WTC11 (cell line): ENCODE data around the gene TMEM117. TPM values are rescaled to one million over a fixed set of nuclear protein-coding genes. Genes with fewer than 3 reads are reported as not detected.

Experiments
- ATAC-seq: fragments of 200-7000 bp; cut with Tn5 transposase; 2 replicates; pipeline ENCODE4 v1.10.0; 2021; ENCODE audit warnings: mild to moderate bottlenecking, moderate library complexity
- CTCF ChIA-PET: fragments of 300-600 bp; sonication (Branson Sonifier 250); formaldehyde crosslinking; loops from one replicate; lab custom pipeline; 2021; ENCODE audit warnings: antibody characterized with exemption; lab: Charles Lee
- POLR2A ChIA-PET: fragments of 350-600 bp; sonication (Branson Sonifier 250); formaldehyde crosslinking; loops from one replicate; lab custom pipeline; 2021; ENCODE audit warnings: antibody characterized with exemption; lab: Charles Lee
- DNase-seq: peaks from one replicate; pipeline ENCODE4 v3.0.0; 2021; ENCODE audit warnings: low spot score
- H3K27ac Mint-ChIP-seq: 2 replicates; pipeline ENCODE4 v1.8.0; 2021; ENCODE audit warnings: mixed read lengths
- H3K27me3 Mint-ChIP-seq: 2 replicates; pipeline ENCODE4 v1.8.0; 2021; ENCODE audit warnings: low read depth, mild to moderate bottlenecking, moderate library complexity, mixed read lengths
- H3K36me3 Mint-ChIP-seq: 2 replicates; pipeline ENCODE4 v1.8.0; 2021; ENCODE audit warnings: mixed read lengths
- H3K4me1 Mint-ChIP-seq: 2 replicates; pipeline ENCODE4 v1.8.0; 2022; ENCODE audit warnings: mixed read lengths
- H3K4me3 Mint-ChIP-seq: 2 replicates; pipeline ENCODE4 v1.8.0; 2021; ENCODE audit warnings: mild to moderate bottlenecking, moderate library complexity, mixed read lengths
- H3K9me3 Mint-ChIP-seq: 2 replicates; pipeline ENCODE4 v1.8.0; 2021; ENCODE audit warnings: mixed read lengths
- CREB1 ChIP-seq: sonication (generic); formaldehyde crosslinking; IDR thresholded peaks from 2 replicates; pipeline ENCODE4 v1.8.0; 2023; ENCODE audit warnings: mild to moderate bottlenecking, missing genetic modification reagents
- ELF4 ChIP-seq: sonication (generic); formaldehyde crosslinking; IDR thresholded peaks from 2 replicates; pipeline ENCODE4 v1.8.1; 2022; ENCODE audit warnings: low read depth, mild to moderate bottlenecking, moderate library complexity, missing genetic modification reagents
- FOXP1 ChIP-seq: sonication (generic); formaldehyde crosslinking; IDR thresholded peaks from 2 replicates; pipeline ENCODE4 v1.8.0; 2022; ENCODE audit warnings: missing genetic modification reagents, mild to moderate bottlenecking, moderate library complexity, borderline replicate concordance
- FOXP4 ChIP-seq: sonication (generic); formaldehyde crosslinking; IDR thresholded peaks from 2 replicates; pipeline ENCODE4 v1.8.0; 2022; ENCODE audit warnings: mild to moderate bottlenecking, missing genetic modification reagents
- GRHL2 ChIP-seq: fragments of 250-450 bp; sonication (Bioruptor Pico); IDR thresholded peaks from 2 replicates; pipeline ENCODE4 v1.8.0; 2022; ENCODE audit warnings: mild to moderate bottlenecking, moderate library complexity; ENCODE audit not compliant: insufficient replicate concordance, severe bottlenecking
- IRF2 ChIP-seq: sonication (generic); formaldehyde crosslinking; IDR thresholded peaks from 2 replicates; pipeline ENCODE4 v1.8.0; 2022; ENCODE audit warnings: low read depth, missing genetic modification reagents, borderline replicate concordance
- JAZF1 ChIP-seq: fragments of 250-450 bp; sonication (Bioruptor Pico); IDR thresholded peaks from 2 replicates; pipeline ENCODE4 v1.9.0; 2021; ENCODE audit warnings: moderate library complexity, mild to moderate bottlenecking, inconsistent platforms
- MYBL2 ChIP-seq: sonication (generic); formaldehyde crosslinking; IDR thresholded peaks from 2 replicates; pipeline ENCODE4 v1.8.1; 2023; ENCODE audit warnings: mild to moderate bottlenecking, moderate library complexity, missing genetic modification reagents
- NFATC4 ChIP-seq: fragments of 250-450 bp; sonication (Bioruptor Pico); IDR thresholded peaks from 2 replicates; pipeline ENCODE4 v1.9.0; 2021; ENCODE audit warnings: mild to moderate bottlenecking
- SP1 ChIP-seq: sonication (generic); formaldehyde crosslinking; conservative IDR thresholded peaks from 2 replicates; pipeline ENCODE4 v1.8.1; 2022; ENCODE audit warnings: missing genetic modification reagents
- STAT6 ChIP-seq: sonication (generic); formaldehyde crosslinking; conservative IDR thresholded peaks from 2 replicates; pipeline ENCODE4 v1.8.1; 2023; ENCODE audit warnings: mild to moderate bottlenecking, low read depth, missing genetic modification reagents, moderate library complexity
- TEAD1 ChIP-seq: sonication (generic); formaldehyde crosslinking; IDR thresholded peaks from 2 replicates; pipeline ENCODE4 v1.8.0; 2022; ENCODE audit warnings: mild to moderate bottlenecking, missing genetic modification reagents
- TP53 ChIP-seq: sonication (generic); formaldehyde crosslinking; IDR thresholded peaks from 2 replicates; pipeline ENCODE4 v1.8.1; 2023; ENCODE audit warnings: mild to moderate bottlenecking, missing genetic modification reagents
- USF1 ChIP-seq: sonication (generic); formaldehyde crosslinking; IDR thresholded peaks from 2 replicates; pipeline ENCODE4 v1.8.0; 2022; ENCODE audit warnings: mild to moderate bottlenecking, missing genetic modification reagents
- ZNF138 ChIP-seq: sonication (generic); formaldehyde crosslinking; conservative IDR thresholded peaks from 2 replicates; pipeline ENCODE4 v1.8.1; 2022; ENCODE audit warnings: mild to moderate bottlenecking, moderate library complexity, missing genetic modification reagents
- ZNF219 ChIP-seq: sonication (generic); formaldehyde crosslinking; IDR thresholded peaks from 2 replicates; pipeline ENCODE4 v1.8.0; 2023; ENCODE audit warnings: missing genetic modification reagents, mild to moderate bottlenecking, borderline replicate concordance
- ZNF317 ChIP-seq: sonication (generic); formaldehyde crosslinking; IDR thresholded peaks from 2 replicates; pipeline ENCODE4 v1.8.1; 2023; ENCODE audit warnings: low read depth, mild to moderate bottlenecking, moderate library complexity, missing genetic modification reagents, borderline replicate concordance
- ZNF423 ChIP-seq: fragments of 250-450 bp; sonication (Bioruptor Pico); IDR thresholded peaks from 2 replicates; pipeline ENCODE4 v2.1.2; 2022; ENCODE audit warnings: mild to moderate bottlenecking, moderate library complexity
- ZNF671 ChIP-seq: fragments of 250-450 bp; sonication (Bioruptor Pico); IDR thresholded peaks from 2 replicates; pipeline ENCODE4 v1.8.0; 2021; ENCODE audit warnings: mild to moderate bottlenecking
- total RNA-seq: library from RNA; stranded (reverse); gene quantifications from 3 replicates; pipeline ENCODE4 v1.2.3, GENCODE V29; 2021

TMEM117 gene
- total RNA-seq, 1 experiment from 2014 or later: 1.5 TPM

- Mint-ChIP-seq H3K27me3 (no peaks in the 10 kb centered on the region), H3K4me3 (no peak overlapping the region), H3K4me1 (no peaks in the 10 kb centered on the region), H3K9me3 (no peaks in the 10 kb centered on the region), H3K36me3 (peaks cover 6% of the 10 kb centered on the region; the same call in 1 of the 2 replicates), H3K27ac (no peak overlapping the region)
- TF ChIP-seq ZNF671 (CRISPR knock-in tag): no peak
- POLR2A ChIA-PET: interaction anchor here (0.5 to 0.7 kb wide), 2 partner anchors 29 to 1278 kb away, joined by 3 read pairs; no protein-coding TSS in a partner anchor
- DNase-seq (no peak), ATAC-seq (no peak)
- CTCF ChIA-PET: interaction anchor here (0.9 to 1.0 kb wide), 2 partner anchors 31 to 93 kb away, joined by 3 to 4 read pairs; no protein-coding TSS in a partner anchor
These were observed 45.9 kb upstream of the TMEM117 start for GRCh38 chr12:43789941-43790340.

GRCh38 chr12:43795716-43796280 is 40.1 kb upstream of the TMEM117 start:
- Mint-ChIP-seq H3K27me3 (no peaks in the 10 kb centered on the region), H3K9me3 (no peaks in the 10 kb centered on the region), H3K4me1 (no peaks in the 10 kb centered on the region), H3K36me3 (peaks cover 44% of the 10 kb centered on the region), H3K4me3 (no peak overlapping the region), H3K27ac (no peak overlapping the region)
- ChIA-PET POLR2A (no interaction called here), CTCF (no interaction called here)
- no peak for ATAC-seq
- no peak for TF ChIP-seq IRF2 (CRISPR knock-in tag)
- TF ChIP-seq TP53 (CRISPR knock-in tag): no peak
- no peak for TF ChIP-seq STAT6 (CRISPR knock-in tag)
- no peak for TF ChIP-seq NFATC4
- TF ChIP-seq CREB1 (CRISPR knock-in tag): no peak
- no peak for TF ChIP-seq FOXP4
- no peak for TF ChIP-seq ZNF138 (CRISPR knock-in tag)
- TF ChIP-seq TEAD1: no peak
- no peak for TF ChIP-seq ZNF423 (CRISPR knock-in tag)
- TF ChIP-seq FOXP1 (CRISPR knock-in tag): no peak
- TF ChIP-seq ZNF219: no peak
- TF ChIP-seq MYBL2 (CRISPR knock-in tag): no peak
- TF ChIP-seq GRHL2 (CRISPR knock-in tag): no peak
- no peak for TF ChIP-seq ZNF317 (CRISPR knock-in tag)
- DNase-seq: no peak

- no peak for DNase-seq
- H3K36me3 Mint-ChIP-seq: peaks cover 54% of the 10 kb centered on the region
- no peaks in the 10 kb centered on the region for H3K27me3 Mint-ChIP-seq
- H3K4me1 Mint-ChIP-seq: no peaks in the 10 kb centered on the region
- no peak for TF ChIP-seq SP1
- no peak for TF ChIP-seq ELF4 (CRISPR knock-in tag)
- no peak for TF ChIP-seq JAZF1 (CRISPR knock-in tag)
- no peak for TF ChIP-seq USF1 (CRISPR knock-in tag)
- H3K27ac Mint-ChIP-seq: no peak overlapping the region
- POLR2A ChIA-PET: no interaction called here
- no peak overlapping the region for H3K4me3 Mint-ChIP-seq
- no peaks in the 10 kb centered on the region for H3K9me3 Mint-ChIP-seq
- CTCF ChIA-PET: no interaction called here
- no peak for ATAC-seq
These were observed 38.2 kb upstream of the TMEM117 start for GRCh38 chr12:43797561-43798217.
